Measurements from ENCODE around the gene KIR2DL1. TPM values are rescaled to one million over a fixed set of nuclear protein-coding genes. Genes with fewer than 3 reads are reported as not detected.
"Not testable (repeated sequence)": the region's sequence is repeated elsewhere in the genome, so short reads cannot be mapped to it uniquely, and the experiment has no call there.

Gene KIR2DL1
- total and polyA plus RNA-seq, 2 of the 4 experiments (the other 2 are of a cell fraction), result not detected

GRCh38 chr19:54806516-54806838 lies 36.9 kb downstream of the KIR2DL1 start:
- Histone ChIP-seq H3K9me1 (ENCODE audit: insufficient read depth, low read length) (no peaks in the 10 kb centered on the region), H3K9ac (ENCODE audit: low read depth, low read length) (no peak overlapping the region), H4K91ac (ENCODE audit: insufficient read depth, low read depth, low read length) (no peak overlapping the region), H2BK20ac (ENCODE audit: low read depth, low read length) (no peak overlapping the region), H3K18ac (ENCODE audit: low read depth, low read length) (no peak overlapping the region), H2AK9ac (replicated peaks; ENCODE audit: low read depth, low read length, poor library complexity) (no peak overlapping the region), H2BK120ac (ENCODE audit: low read depth, low read length) (no peak overlapping the region), H4K20me1 (ENCODE audit: insufficient read depth, low read length) (no peaks in the 10 kb centered on the region), H3K4ac (ENCODE audit: low read depth, low read length) (no peak overlapping the region), H3K14ac (replicated peaks; ENCODE audit: low read depth, low read length) (no peak overlapping the region), H3K56ac (ENCODE audit: extremely low read depth, insufficient read depth, low read length) (no peak overlapping the region), H3K27ac (ENCODE audit: insufficient read depth, low read length) (no peak overlapping the region), H2AFZ (replicated peaks; ENCODE audit: low read length, poor library complexity) (no peak overlapping the region), H2BK15ac (ENCODE audit: low read depth, low read length) (no peak overlapping the region), H2AK5ac (ENCODE audit: low read depth, low read length) (no peak overlapping the region), H3K9me3 (ENCODE audit: control insufficient read depth, insufficient read depth, low read length) (peaks cover 33% of the 10 kb centered on the region), H3K4me3 (ENCODE audit: insufficient read depth, low read depth, low read length) (no peak overlapping the region), H3K36me3 (ENCODE audit: control insufficient read depth, insufficient read depth, low read length) (no peaks in the 10 kb centered on the region), H3K4me2 (ENCODE audit: low read depth, low read length) (no peak overlapping the region), H3K27me3 (ENCODE audit: control insufficient read depth, insufficient read depth, low read length) (no peaks in the 10 kb centered on the region), H3K23ac (ENCODE audit: low read depth, low read length) (no peak overlapping the region), H4K8ac (ENCODE audit: low read depth in 2 of 2, low read length in 2 of 2) (no peak overlapping the region), H4K5ac (ENCODE audit: low read depth, low read length) (no peak overlapping the region), H3K4me1 (ENCODE audit: control insufficient read depth, insufficient read depth, low read length) (no peaks in the 10 kb centered on the region), H2BK5ac (ENCODE audit: low read depth, low read length, poor library complexity, severe bottlenecking) (no peak overlapping the region), H3K79me1 (ENCODE audit: low read depth in 1 of 2, low read length in 2 of 2) (no peaks in the 10 kb centered on the region)
- ATAC-seq (ENCODE audit: low read depth) (no peak), DNase-seq (no peak)
- in situ Hi-C loops (cut with MboI; ENCODE audit: low sequenced_read_pairs) (no loop called here), intact Hi-C loops (cut with micrococcal nuclease) (no loop called here), dilution Hi-C loops (cut with HindIII; ENCODE audit: low sequenced_read_pairs, unreplicated experiment) (no loop called here)
- POLR2A ChIA-PET (ENCODE audit: unreplicated experiment), result no interaction called here
- peak; percentile 11; the same call in 1 of the 2 replicates for TF ChIP-seq MAFK (IDR thresholded peaks at IDR 0.05; ENCODE audit: low read depth, low read length)
- TF ChIP-seq CEBPB (IDR thresholded peaks at IDR 0.05; ENCODE audit: low read depth, low read length), result no peak
- BruUV-seq (replicated peaks), result no TSS peak
- CTCF ChIA-PET, result no interaction called here
- WGBS, 2 experiments (ENCODE audit: extremely low coverage in 2 of 2, insufficient read length in 1 of 2), result no CpG with 5 or more reads among the region's 2 CpGs

GRCh38 chr19:54814571-54814970 lies 45.0 kb downstream of the KIR2DL1 start:
- H2AK9ac ChIP-seq (replicated peaks; ENCODE audit: low read depth, low read length, poor library complexity); POLR2A ChIA-PET (ENCODE audit: unreplicated experiment): not testable (repeated sequence)
- H3K9me3 ChIP-seq (ENCODE audit: control insufficient read depth, insufficient read depth, low read length), result peaks cover 31% of the 10 kb centered on the region

More at GRCh38 chr19:54814571-54814970, 45.0 kb downstream of the KIR2DL1 start:
- in situ Hi-C loops (cut with MboI; ENCODE audit: low sequenced_read_pairs); H4K20me1 ChIP-seq (ENCODE audit: insufficient read depth, low read length); H3K36me3 ChIP-seq (ENCODE audit: control insufficient read depth, insufficient read depth, low read length); DNase-seq; H3K23ac ChIP-seq (ENCODE audit: low read depth, low read length); H3K4me3 ChIP-seq (ENCODE audit: insufficient read depth, low read depth, low read length); H2BK15ac ChIP-seq (ENCODE audit: low read depth, low read length); H2AFZ ChIP-seq (replicated peaks; ENCODE audit: low read length, poor library complexity); H4K8ac ChIP-seq (ENCODE audit: low read depth in 2 of 2, low read length in 2 of 2); H3K27ac ChIP-seq (ENCODE audit: insufficient read depth, low read length); H3K4me1 ChIP-seq (ENCODE audit: control insufficient read depth, insufficient read depth, low read length); H3K27me3 ChIP-seq (ENCODE audit: control insufficient read depth, insufficient read depth, low read length); H2BK120ac ChIP-seq (ENCODE audit: low read depth, low read length); H3K56ac ChIP-seq (ENCODE audit: extremely low read depth, insufficient read depth, low read length); H2BK20ac ChIP-seq (ENCODE audit: low read depth, low read length); H3K9ac ChIP-seq (ENCODE audit: low read depth, low read length); H3K79me1 ChIP-seq (ENCODE audit: low read depth in 1 of 2, low read length in 2 of 2); H2AK5ac ChIP-seq (ENCODE audit: low read depth, low read length); H4K91ac ChIP-seq (ENCODE audit: insufficient read depth, low read depth, low read length); intact Hi-C loops (cut with micrococcal nuclease); ATAC-seq (ENCODE audit: low read depth); H3K18ac ChIP-seq (ENCODE audit: low read depth, low read length); H3K9me1 ChIP-seq (ENCODE audit: insufficient read depth, low read length); H3K4ac ChIP-seq (ENCODE audit: low read depth, low read length); H3K4me2 ChIP-seq (ENCODE audit: low read depth, low read length); H3K14ac ChIP-seq (replicated peaks; ENCODE audit: low read depth, low read length); CTCF ChIA-PET; H4K5ac ChIP-seq (ENCODE audit: low read depth, low read length); BruUV-seq (replicated peaks); dilution Hi-C loops (cut with HindIII; ENCODE audit: low sequenced_read_pairs, unreplicated experiment); H2BK5ac ChIP-seq (ENCODE audit: low read depth, low read length, poor library complexity, severe bottlenecking): not testable (repeated sequence)
- no CpG with 5 or more reads among the region's 3 CpGs for WGBS, 2 experiments (ENCODE audit: extremely low coverage in 2 of 2, insufficient read length in 1 of 2)

All from IMR-90 (cell line).